HEK293 (cell line): ENCODE data around the gene SUMO3.
A peak's percentile ranks its signal among the peaks of the same experiment; 100 is the strongest.

Experiments used
- GLIS1 ChIP-seq: fragments of 450-650 bp; formaldehyde crosslinking; IDR thresholded peaks from 2 replicates; pipeline ENCODE4 v1.5.1; 2016; ENCODE audit warnings: missing biosample characterization, missing genetic modification characterization
- HOXC10 ChIP-seq: sonication (generic); formaldehyde crosslinking; IDR thresholded peaks from 2 replicates; pipeline ENCODE4 v1.8.1; 2023; ENCODE audit warnings: mild to moderate bottlenecking, missing genetic modification reagents
- KLF8 ChIP-seq: fragments of 450-650 bp; formaldehyde crosslinking; IDR thresholded peaks from 2 replicates; pipeline ENCODE4 v1.5.1; 2016; ENCODE audit warnings: missing biosample characterization, missing genetic modification characterization
- MYNN ChIP-seq: fragments of 450-650 bp; formaldehyde crosslinking; IDR thresholded peaks from 2 replicates; pipeline ENCODE4 v1.5.1; 2016; ENCODE audit warnings: missing biosample characterization, missing genetic modification characterization, borderline replicate concordance
- MZF1 ChIP-seq: fragments of 450-650 bp; formaldehyde crosslinking; IDR thresholded peaks from 2 replicates; pipeline ENCODE4 v1.5.1; 2017; ENCODE audit warnings: missing biosample characterization, missing genetic modification characterization, borderline replicate concordance
- RBAK ChIP-seq: fragments of 450-650 bp; formaldehyde crosslinking; IDR thresholded peaks from 2 replicates; pipeline ENCODE4 v1.5.1; 2016; ENCODE audit warnings: missing biosample characterization, missing genetic modification characterization
- SCRT2 ChIP-seq: fragments of 450-650 bp; formaldehyde crosslinking; IDR thresholded peaks from 2 replicates; pipeline ENCODE4 v1.5.1; 2016; ENCODE audit warnings: missing biosample characterization, missing genetic modification characterization
- SP3 ChIP-seq: fragments of 450-650 bp; formaldehyde crosslinking; IDR thresholded peaks from 2 replicates; pipeline ENCODE4 v1.5.1; 2016; ENCODE audit warnings: missing biosample characterization, missing genetic modification characterization
- TRIM28 ChIP-seq: IDR thresholded peaks from 2 replicates; pipeline ENCODE4 v1.6.1; 2011; ENCODE audit warnings: low read length, control low read depth, borderline replicate concordance
- WT1 ChIP-seq: fragments of 450-650 bp; formaldehyde crosslinking; IDR thresholded peaks from 2 replicates; pipeline ENCODE4 v1.5.1; 2016; ENCODE audit warnings: missing biosample characterization, missing genetic modification characterization
- ZEB2 ChIP-seq: fragments of 450-650 bp; formaldehyde crosslinking; IDR thresholded peaks from 2 replicates; pipeline ENCODE4 v1.5.1; 2016; ENCODE audit warnings: missing biosample characterization, missing genetic modification characterization
- ZFP3 ChIP-seq: fragments of 450-650 bp; formaldehyde crosslinking; IDR thresholded peaks from 2 replicates; pipeline ENCODE4 v1.5.1; 2016; ENCODE audit warnings: low read depth, missing biosample characterization, missing genetic modification characterization
- ZNF112 ChIP-seq: fragments of 450-650 bp; formaldehyde crosslinking; IDR thresholded peaks from 2 replicates; pipeline ENCODE4 v1.5.0; 2017; ENCODE audit warnings: missing biosample characterization, missing genetic modification characterization
- ZNF146 ChIP-seq: fragments of 450-650 bp; formaldehyde crosslinking; IDR thresholded peaks from 2 replicates; pipeline ENCODE4 v1.5.1; 2016; ENCODE audit warnings: missing biosample characterization, missing genetic modification characterization
- ZNF202 ChIP-seq: fragments of 450-650 bp; formaldehyde crosslinking; IDR thresholded peaks from 2 replicates; pipeline ENCODE4 v1.5.1; 2016; ENCODE audit warnings: missing biosample characterization, missing genetic modification characterization, borderline replicate concordance
- ZNF221 ChIP-seq: fragments of 450-650 bp; formaldehyde crosslinking; IDR thresholded peaks from 2 replicates; pipeline ENCODE4 v1.5.1; 2017; ENCODE audit warnings: missing biosample characterization, missing genetic modification characterization, borderline replicate concordance
- ZNF239 ChIP-seq: fragments of 450-650 bp; formaldehyde crosslinking; IDR thresholded peaks from 2 replicates; pipeline ENCODE4 v1.5.1; 2016; ENCODE audit warnings: missing biosample characterization, missing genetic modification characterization
- ZNF26 ChIP-seq: fragments of 450-650 bp; formaldehyde crosslinking; IDR thresholded peaks from 2 replicates; pipeline ENCODE4 v1.5.1; 2016; ENCODE audit warnings: missing biosample characterization, missing genetic modification characterization
- ZNF274 ChIP-seq, 2 experiments: fragments of 200-500 bp in 1 of 2; fragments of 450-650 bp in 1 of 2; sonication (Bioruptor generic) in 1 of 2; formaldehyde crosslinking in 1 of 2; IDR thresholded peaks; 2 replicates each; pipeline versions ENCODE4 v1.5.1 to v1.6.1; 2014 to 2016; ENCODE audit warnings: borderline replicate concordance in 1 of 2, inconsistent platforms in 1 of 2, low read length in 1 of 2, missing biosample characterization in 1 of 2, missing genetic modification characterization in 1 of 2
- ZNF324 ChIP-seq: fragments of 450-650 bp; formaldehyde crosslinking; IDR thresholded peaks from 2 replicates; pipeline ENCODE4 v1.5.1; 2016; ENCODE audit warnings: missing biosample characterization, missing genetic modification characterization
- ZNF335 ChIP-seq: fragments of 450-650 bp; formaldehyde crosslinking; conservative IDR thresholded peaks from 2 replicates; pipeline ENCODE4 v1.5.1; 2016; ENCODE audit warnings: missing biosample characterization, missing genetic modification characterization
- ZNF362 ChIP-seq: fragments of 450-650 bp; formaldehyde crosslinking; IDR thresholded peaks from 2 replicates; pipeline ENCODE4 v1.5.1; 2016; ENCODE audit warnings: missing biosample characterization, missing genetic modification characterization
- ZNF473 ChIP-seq: fragments of 450-650 bp; formaldehyde crosslinking; IDR thresholded peaks from 2 replicates; pipeline ENCODE4 v1.5.1; 2017; ENCODE audit warnings: missing biosample characterization, missing genetic modification characterization
- ZNF521 ChIP-seq: fragments of 450-650 bp; formaldehyde crosslinking; IDR thresholded peaks from 2 replicates; pipeline ENCODE4 v1.5.1; 2017; ENCODE audit warnings: missing biosample characterization, mild to moderate bottlenecking, missing genetic modification characterization
- ZNF549 ChIP-seq: fragments of 450-650 bp; IDR thresholded peaks from 2 replicates; pipeline ENCODE4 v1.5.1; 2018; ENCODE audit warnings: missing biosample characterization, missing genetic modification characterization, mild to moderate bottlenecking, inconsistent platforms, moderate library complexity
- ZNF558 ChIP-seq: fragments of 450-650 bp; formaldehyde crosslinking; IDR thresholded peaks from 2 replicates; pipeline ENCODE4 v1.5.1; 2016; ENCODE audit warnings: missing biosample characterization, missing genetic modification characterization
- ZNF560 ChIP-seq: fragments of 450-650 bp; formaldehyde crosslinking; IDR thresholded peaks from 2 replicates; pipeline ENCODE4 v1.5.1; 2017; ENCODE audit warnings: missing biosample characterization, missing genetic modification characterization, borderline replicate concordance
- ZNF623 ChIP-seq: fragments of 450-650 bp; formaldehyde crosslinking; IDR thresholded peaks from 2 replicates; pipeline ENCODE4 v1.5.1; 2016; ENCODE audit warnings: missing biosample characterization, missing genetic modification characterization
- ZNF701 ChIP-seq: fragments of 450-650 bp; formaldehyde crosslinking; IDR thresholded peaks from 2 replicates; pipeline ENCODE4 v1.5.1; 2016; ENCODE audit warnings: missing biosample characterization, missing genetic modification characterization
- ZNF776 ChIP-seq: fragments of 450-650 bp; formaldehyde crosslinking; IDR thresholded peaks from 2 replicates; pipeline ENCODE4 v1.5.0; 2017; ENCODE audit warnings: missing biosample characterization, missing genetic modification characterization, borderline replicate concordance
- ZNF777 ChIP-seq: fragments of 450-650 bp; formaldehyde crosslinking; IDR thresholded peaks from 2 replicates; pipeline ENCODE4 v1.5.1; 2017; ENCODE audit warnings: missing biosample characterization, missing genetic modification characterization, borderline replicate concordance
- ZNF830 ChIP-seq: fragments of 450-650 bp; IDR thresholded peaks from 2 replicates; pipeline ENCODE4 v1.5.0; 2018; ENCODE audit warnings: missing biosample characterization, missing genetic modification characterization, low read depth, mild to moderate bottlenecking, moderate library complexity
- ZSCAN16 ChIP-seq: fragments of 450-650 bp; formaldehyde crosslinking; IDR thresholded peaks from 2 replicates; pipeline ENCODE4 v1.5.1; 2016; ENCODE audit warnings: missing biosample characterization, missing genetic modification characterization
- ZSCAN5A ChIP-seq: fragments of 450-650 bp; formaldehyde crosslinking; IDR thresholded peaks from 2 replicates; pipeline ENCODE4 v1.5.1; 2016; ENCODE audit warnings: missing biosample characterization, missing genetic modification characterization
- TF ChIP-seq, protein P1 (sequence below): fragments of 450-650 bp; formaldehyde crosslinking; IDR thresholded peaks from 2 replicates; pipeline ENCODE4 v1.5.1; 2017; ENCODE audit warnings: missing biosample characterization, missing genetic modification characterization
- TF ChIP-seq, protein P2 (sequence below): fragments of 450-650 bp; formaldehyde crosslinking; IDR thresholded peaks from 2 replicates; pipeline ENCODE4 v1.5.1; 2016; ENCODE audit warnings: missing biosample characterization, missing genetic modification characterization

SUMO3 gene

DNA sequence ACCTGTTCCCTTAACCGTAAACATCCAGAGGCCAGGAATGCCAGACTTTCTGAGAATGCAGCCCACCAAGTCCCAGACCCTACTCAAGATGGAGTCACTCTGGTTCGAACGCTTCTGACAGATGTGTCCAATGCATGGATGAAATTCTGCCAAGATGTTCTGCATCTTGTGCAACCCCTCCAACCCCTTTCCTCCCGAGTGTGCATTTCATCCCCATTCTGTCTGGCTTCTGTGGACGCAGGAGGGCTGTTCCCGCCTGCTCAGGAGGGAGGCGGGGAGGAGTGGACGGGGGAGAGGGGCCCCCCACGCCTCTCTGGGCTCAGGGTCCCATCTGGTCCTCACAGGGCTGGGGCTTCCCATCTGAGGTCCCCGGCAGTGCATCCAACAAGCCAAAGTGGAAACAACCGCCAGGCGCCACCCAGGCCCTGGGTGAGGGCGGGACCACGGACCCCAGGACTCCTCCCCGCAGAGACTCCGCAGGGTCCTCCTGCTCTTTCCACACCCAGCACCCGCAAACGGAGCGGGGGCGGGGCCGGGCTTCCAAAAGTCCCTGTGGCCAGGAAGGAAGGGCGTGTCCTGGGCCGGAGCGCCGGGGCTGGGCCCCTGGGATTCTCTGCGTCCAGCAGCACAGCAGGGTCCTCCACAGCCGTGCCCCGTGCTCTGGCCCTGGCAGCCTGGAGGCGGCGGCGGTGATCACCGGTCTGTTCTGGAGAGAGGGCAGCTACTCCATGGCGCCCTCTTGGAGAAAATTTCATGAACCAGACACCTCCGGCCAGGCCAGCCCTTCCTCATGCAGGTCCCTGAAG lies 27.8 kb upstream of the SUMO3 start (continued):
- peak; percentile 58; the same call in 1 of the 2 replicates for TF ChIP-seq ZNF335 (tag by site-specific recombination)
- TF ChIP-seq MYNN, result no peak
- no peak for TF ChIP-seq TRIM28
- TF ChIP-seq, protein P1, sequence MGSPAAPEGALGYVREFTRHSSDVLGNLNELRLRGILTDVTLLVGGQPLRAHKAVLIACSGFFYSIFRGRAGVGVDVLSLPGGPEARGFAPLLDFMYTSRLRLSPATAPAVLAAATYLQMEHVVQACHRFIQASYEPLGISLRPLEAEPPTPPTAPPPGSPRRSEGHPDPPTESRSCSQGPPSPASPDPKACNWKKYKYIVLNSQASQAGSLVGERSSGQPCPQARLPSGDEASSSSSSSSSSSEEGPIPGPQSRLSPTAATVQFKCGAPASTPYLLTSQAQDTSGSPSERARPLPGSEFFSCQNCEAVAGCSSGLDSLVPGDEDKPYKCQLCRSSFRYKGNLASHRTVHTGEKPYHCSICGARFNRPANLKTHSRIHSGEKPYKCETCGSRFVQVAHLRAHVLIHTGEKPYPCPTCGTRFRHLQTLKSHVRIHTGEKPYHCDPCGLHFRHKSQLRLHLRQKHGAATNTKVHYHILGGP (tag by site-specific recombination), result no peak
- TF ChIP-seq ZNF623 (tag by site-specific recombination), result no peak
- no peak for TF ChIP-seq ZNF112 (tag by site-specific recombination)
- TF ChIP-seq ZEB2 (tag by site-specific recombination), result no peak
- TF ChIP-seq ZNF560 (tag by site-specific recombination), result no peak
- TF ChIP-seq ZSCAN5A (tag by site-specific recombination), result no peak
- TF ChIP-seq ZNF362 (tag by site-specific recombination), result no peak
- TF ChIP-seq ZNF701 (tag by site-specific recombination), result no peak
- TF ChIP-seq ZNF473 (tag by site-specific recombination), result no peak
- no peak for TF ChIP-seq ZNF830
- TF ChIP-seq ZFP3 (tag by site-specific recombination), result no peak
- TF ChIP-seq ZNF324 (tag by site-specific recombination), result no peak
- no peak for TF ChIP-seq MZF1 (tag by site-specific recombination)
- TF ChIP-seq ZNF776, result no peak
- no peak for TF ChIP-seq RBAK (tag by site-specific recombination)
- TF ChIP-seq, protein P2, sequence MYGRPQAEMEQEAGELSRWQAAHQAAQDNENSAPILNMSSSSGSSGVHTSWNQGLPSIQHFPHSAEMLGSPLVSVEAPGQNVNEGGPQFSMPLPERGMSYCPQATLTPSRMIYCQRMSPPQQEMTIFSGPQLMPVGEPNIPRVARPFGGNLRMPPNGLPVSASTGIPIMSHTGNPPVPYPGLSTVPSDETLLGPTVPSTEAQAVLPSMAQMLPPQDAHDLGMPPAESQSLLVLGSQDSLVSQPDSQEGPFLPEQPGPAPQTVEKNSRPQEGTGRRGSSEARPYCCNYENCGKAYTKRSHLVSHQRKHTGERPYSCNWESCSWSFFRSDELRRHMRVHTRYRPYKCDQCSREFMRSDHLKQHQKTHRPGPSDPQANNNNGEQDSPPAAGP (tag by site-specific recombination), result no peak
- TF ChIP-seq ZNF202 (tag by site-specific recombination), result no peak
- no peak for TF ChIP-seq ZNF558 (tag by site-specific recombination)
- TF ChIP-seq ZNF274 (IDR thresholded peaks at IDR 0.05; ENCODE audit: low read length), result no peak
- TF ChIP-seq ZNF274 (tag by site-specific recombination; IDR thresholded peaks at IDR 0.05; ENCODE audit: borderline replicate concordance), result no peak
- TF ChIP-seq WT1 (tag by site-specific recombination), result no peak
- peak; percentile 82 for TF ChIP-seq GLIS1 (tag by site-specific recombination)
- no peak for TF ChIP-seq ZNF146 (tag by site-specific recombination)
- no peak for TF ChIP-seq ZNF521 (tag by site-specific recombination)
- TF ChIP-seq ZSCAN16, result no peak
- TF ChIP-seq KLF8 (tag by site-specific recombination), result no peak
- no peak for TF ChIP-seq ZNF26 (tag by site-specific recombination)
- no peak for TF ChIP-seq ZNF777 (tag by site-specific recombination)
- TF ChIP-seq ZNF549, result no peak
- peak; percentile 63 for TF ChIP-seq SP3 (tag by site-specific recombination)
- no peak for TF ChIP-seq ZNF221 (tag by site-specific recombination)
- no peak for TF ChIP-seq ZNF239 (tag by site-specific recombination)
- no peak for TF ChIP-seq HOXC10 (CRISPR knock-in tag)
- no peak for TF ChIP-seq SCRT2
